ENCODE measurements around the gene UPK2.
"Not testable (repeated sequence)": the region's sequence is repeated elsewhere in the genome, so short reads cannot be mapped to it uniquely, and the experiment has no call there.

UPK2 gene

DNA sequence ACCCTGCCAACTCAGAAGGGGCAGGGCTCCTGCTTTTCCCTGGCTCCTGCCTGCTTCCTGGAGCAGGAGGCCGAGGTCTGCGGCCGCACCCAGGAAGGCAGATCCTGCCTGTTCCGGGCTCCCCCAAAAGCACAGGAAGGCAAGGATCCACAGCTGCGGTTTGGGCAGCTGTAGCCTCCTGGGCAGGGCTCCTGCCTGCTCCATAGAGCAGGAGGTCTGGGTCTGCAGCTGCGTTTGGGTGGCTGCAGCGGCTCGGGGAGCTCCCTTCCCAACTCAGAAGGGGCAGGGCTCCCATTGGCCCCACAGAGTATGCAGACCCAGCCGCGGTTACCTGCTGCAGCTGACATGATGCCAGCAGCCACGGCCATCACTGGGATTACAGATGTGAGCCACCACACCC, 5.5 kb downstream of the UPK2 start:
- peaks cover 9% of the 10 kb centered on the region for H3K4me1 ChIP-seq (ENCODE audit: control insufficient read depth, low read length)
- H3K27me3 ChIP-seq (ENCODE audit: control insufficient read depth, low read length), result 0 out of 2 replicates have a peak, but pooled peaks cover 3% of the 10 kb centered on the region
- H3F3A ChIP-seq (ENCODE audit: control insufficient read depth, insufficient read depth), result no peaks in the 10 kb centered on the region
- no peaks in the 10 kb centered on the region for H3K9me2 ChIP-seq (replicated peaks; ENCODE audit: control insufficient read depth, low read length)
- H3K4me2 ChIP-seq (ENCODE audit: low read length), result no peak overlapping the region
- no peaks in the 10 kb centered on the region for H3K9me3 ChIP-seq (ENCODE audit: control insufficient read depth, insufficient read depth, low read length)
- H3K27ac ChIP-seq (ENCODE audit: low read depth, low read length), result no peak overlapping the region
- no peaks in the 10 kb centered on the region for H3K36me3 ChIP-seq (ENCODE audit: control insufficient read depth, low read length)
- H3K79me2 ChIP-seq (ENCODE audit: control insufficient read depth, low read length), result no peaks in the 10 kb centered on the region
- no peaks in the 10 kb centered on the region for H4K20me1 ChIP-seq (ENCODE audit: control insufficient read depth, insufficient read depth, low read depth, low read length)
- no peak overlapping the region for H3K4me3 ChIP-seq (ENCODE audit: low read length)
- TF ChIP-seq, protein P1, sequence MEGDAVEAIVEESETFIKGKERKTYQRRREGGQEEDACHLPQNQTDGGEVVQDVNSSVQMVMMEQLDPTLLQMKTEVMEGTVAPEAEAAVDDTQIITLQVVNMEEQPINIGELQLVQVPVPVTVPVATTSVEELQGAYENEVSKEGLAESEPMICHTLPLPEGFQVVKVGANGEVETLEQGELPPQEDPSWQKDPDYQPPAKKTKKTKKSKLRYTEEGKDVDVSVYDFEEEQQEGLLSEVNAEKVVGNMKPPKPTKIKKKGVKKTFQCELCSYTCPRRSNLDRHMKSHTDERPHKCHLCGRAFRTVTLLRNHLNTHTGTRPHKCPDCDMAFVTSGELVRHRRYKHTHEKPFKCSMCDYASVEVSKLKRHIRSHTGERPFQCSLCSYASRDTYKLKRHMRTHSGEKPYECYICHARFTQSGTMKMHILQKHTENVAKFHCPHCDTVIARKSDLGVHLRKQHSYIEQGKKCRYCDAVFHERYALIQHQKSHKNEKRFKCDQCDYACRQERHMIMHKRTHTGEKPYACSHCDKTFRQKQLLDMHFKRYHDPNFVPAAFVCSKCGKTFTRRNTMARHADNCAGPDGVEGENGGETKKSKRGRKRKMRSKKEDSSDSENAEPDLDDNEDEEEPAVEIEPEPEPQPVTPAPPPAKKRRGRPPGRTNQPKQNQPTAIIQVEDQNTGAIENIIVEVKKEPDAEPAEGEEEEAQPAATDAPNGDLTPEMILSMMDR (IDR thresholded peaks at IDR 0.05; ENCODE audit: low read depth, low read length, poor library complexity, severe bottlenecking), result no peak
- no peak for TF ChIP-seq EZH2phosphoT487 (IDR thresholded peaks at IDR 0.05; ENCODE audit: borderline replicate concordance, low read length)

DNA sequence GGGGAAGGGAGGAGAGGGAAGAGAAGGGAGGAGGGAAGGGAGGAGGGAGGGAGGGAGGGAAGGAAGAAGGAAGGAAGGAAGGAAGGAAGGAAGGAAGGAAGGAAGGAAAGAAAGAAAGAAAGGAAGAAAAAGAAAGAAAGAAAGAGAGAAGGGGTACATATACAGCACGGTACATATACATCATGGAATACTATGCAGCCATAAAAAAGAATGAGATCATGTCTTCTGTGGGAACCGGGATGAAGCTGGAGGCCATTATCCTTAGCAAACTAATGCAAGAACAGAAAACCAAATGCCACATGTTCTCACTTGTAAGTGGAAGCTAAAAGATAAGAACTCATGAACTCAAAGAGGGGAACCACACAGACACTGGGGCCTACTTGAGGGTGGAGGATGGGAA, 13.4 kb downstream of the UPK2 start:
- not testable (repeated sequence) for H3K4me1 ChIP-seq (ENCODE audit: control insufficient read depth, low read length); H4K20me1 ChIP-seq (ENCODE audit: control insufficient read depth, insufficient read depth, low read depth, low read length); H3K9me3 ChIP-seq (ENCODE audit: control insufficient read depth, insufficient read depth, low read length); H3F3A ChIP-seq (ENCODE audit: control insufficient read depth, insufficient read depth); H3K4me2 ChIP-seq (ENCODE audit: low read length); H3K4me3 ChIP-seq (ENCODE audit: low read length); H3K79me2 ChIP-seq (ENCODE audit: control insufficient read depth, low read length); H3K36me3 ChIP-seq (ENCODE audit: control insufficient read depth, low read length); H3K27ac ChIP-seq (ENCODE audit: low read depth, low read length); H3K9me2 ChIP-seq (replicated peaks; ENCODE audit: control insufficient read depth, low read length)
- peaks cover 11% of the 10 kb centered on the region for H3K27me3 ChIP-seq (ENCODE audit: control insufficient read depth, low read length)

DNA sequence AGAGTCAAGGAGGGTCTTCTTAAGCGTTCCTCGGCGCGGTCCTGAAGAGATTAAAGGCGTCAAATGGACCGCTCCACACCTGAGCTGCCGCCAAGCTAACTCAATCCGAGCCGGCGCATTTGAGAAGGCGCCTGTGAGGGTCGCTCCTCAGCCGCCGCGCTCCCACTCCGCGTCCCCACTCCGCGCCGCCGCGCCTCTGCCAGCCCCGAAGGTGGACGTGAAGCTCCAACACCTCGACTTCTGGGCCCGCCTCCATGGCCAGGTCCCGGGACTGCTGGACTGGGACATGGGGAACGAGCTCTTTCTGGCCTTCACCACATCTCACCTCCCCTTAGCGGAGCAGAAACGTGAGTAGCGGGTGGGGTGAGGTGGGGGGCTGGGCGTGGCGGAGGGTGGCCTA, 15.5 kb downstream of the UPK2 start, which contains the start of gene FOXR1:
Gene FOXR1, plus strand, starts transcription at position 116 of the 400 bp plus-strand sequence. Its CDS starts 171 bp downstream, at position 287.
- no peak within 1 kb of the TSS for H3K4me2 ChIP-seq (ENCODE audit: low read length)
- peaks cover 22% of the 10 kb centered on the region for H3K27me3 ChIP-seq (ENCODE audit: control insufficient read depth, low read length)
- no peaks in the 10 kb centered on the region for H3K4me1 ChIP-seq (ENCODE audit: control insufficient read depth, low read length)
- no peaks in the 10 kb centered on the region for H3K36me3 ChIP-seq (ENCODE audit: control insufficient read depth, low read length)
- H3K4me3 ChIP-seq (ENCODE audit: low read length), result no peak within 1 kb of the TSS
- no peaks in the 10 kb centered on the region; the same call in 1 of the 2 replicates for H3F3A ChIP-seq (ENCODE audit: control insufficient read depth, insufficient read depth)
- H3K9me2 ChIP-seq (replicated peaks; ENCODE audit: control insufficient read depth, low read length), result no peaks in the 10 kb centered on the region
- H4K20me1 ChIP-seq (ENCODE audit: control insufficient read depth, insufficient read depth, low read depth, low read length), result no peaks in the 10 kb centered on the region
- no peak within 1 kb of the TSS for H3K27ac ChIP-seq (ENCODE audit: low read depth, low read length)
- TF ChIP-seq, protein P1 (IDR thresholded peaks at IDR 0.05; ENCODE audit: low read depth, low read length, poor library complexity, severe bottlenecking), result no peak
- TF ChIP-seq EZH2phosphoT487 (IDR thresholded peaks at IDR 0.05; ENCODE audit: borderline replicate concordance, low read length), result no peak
- no peaks in the 10 kb centered on the region for H3K79me2 ChIP-seq (ENCODE audit: control insufficient read depth, low read length)
- no peaks in the 10 kb centered on the region for H3K9me3 ChIP-seq (ENCODE audit: control insufficient read depth, insufficient read depth, low read length)

DNA sequence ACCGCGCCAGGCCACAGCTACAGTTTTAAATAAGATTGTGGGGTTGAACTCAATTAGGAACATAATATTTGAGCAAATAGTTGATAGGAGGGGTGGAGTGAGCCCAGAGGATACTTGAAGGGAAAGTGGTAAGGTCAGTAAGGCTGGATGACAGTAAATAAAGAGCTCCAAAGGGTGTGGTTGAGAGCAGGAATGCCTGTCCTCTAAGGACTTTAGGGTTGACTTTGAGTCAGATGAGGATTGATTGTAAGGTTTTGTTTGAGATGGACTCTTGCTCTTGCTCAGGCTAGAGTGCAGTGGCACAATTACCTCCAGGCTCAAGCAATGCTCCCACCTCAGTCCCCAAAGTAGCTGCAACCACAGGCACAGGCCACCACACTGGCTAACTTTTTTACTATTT, 17.9 kb downstream of the UPK2 start:
- Histone ChIP-seq H3K4me2 (ENCODE audit: low read length) (no peak overlapping the region), H3K4me3 (ENCODE audit: low read length) (no peak overlapping the region), H4K20me1 (ENCODE audit: control insufficient read depth, insufficient read depth, low read depth, low read length) (no peaks in the 10 kb centered on the region), H3K36me3 (ENCODE audit: control insufficient read depth, low read length) (no peaks in the 10 kb centered on the region), H3K9me2 (replicated peaks; ENCODE audit: control insufficient read depth, low read length) (no peaks in the 10 kb centered on the region), H3K27me3 (ENCODE audit: control insufficient read depth, low read length) (peaks cover 22% of the 10 kb centered on the region), H3F3A (ENCODE audit: control insufficient read depth, insufficient read depth) (no peaks in the 10 kb centered on the region; the same call in 1 of the 2 replicates), H3K27ac (ENCODE audit: low read depth, low read length) (no peak overlapping the region), H3K9me3 (ENCODE audit: control insufficient read depth, insufficient read depth, low read length) (no peaks in the 10 kb centered on the region), H3K79me2 (ENCODE audit: control insufficient read depth, low read length) (no peaks in the 10 kb centered on the region), H3K4me1 (ENCODE audit: control insufficient read depth, low read length) (no peaks in the 10 kb centered on the region)
- TF ChIP-seq, protein P1 (IDR thresholded peaks at IDR 0.05; ENCODE audit: low read depth, low read length, poor library complexity, severe bottlenecking), result no peak
- no peak for TF ChIP-seq EZH2phosphoT487 (IDR thresholded peaks at IDR 0.05; ENCODE audit: borderline replicate concordance, low read length)

Data from DOHH2 (cell line).